HepG2 (cell line): ENCODE measurements around the gene EZH2. TPM values are rescaled to one million over a fixed set of nuclear protein-coding genes. Genes with fewer than 3 reads are reported as not detected.

Experiments used
- ATAC-seq: fragments of 200-7000 bp; cut with Tn5 transposase; 3 replicates; pipeline ENCODE4 v1.9.1; 2020; ENCODE audit warnings: mild to moderate bottlenecking, moderate library complexity
- BruUV-seq: library from RNA; stranded (reverse); fragments of 400-500 nt; replicated peaks from 2 replicates; lab custom pipeline; 2021; lab: Mats Ljungman, UMichigan
- CTCF ChIA-PET: fragments of 300-600 bp; formaldehyde crosslinking; extraction: SDS; loops from one replicate; lab custom pipeline; 2021; ENCODE audit warnings: low total read pairs, inconsistent platforms, low intra/inter-chr PET ratio; lab: Yijun Ruan, JAX
- POLR2A ChIA-PET: fragments of 350-600 bp; sonication (Branson Sonifier 250); formaldehyde crosslinking; loops from one replicate; lab custom pipeline; 2020; ENCODE audit warnings: antibody characterized with exemption, inconsistent platforms; lab: Yijun Ruan, JAX
- DNase-seq: peaks from one replicate; pipeline ENCODE4 v3.0.0-alpha.2; 2015; ENCODE audit warnings: low spot score
- FAIRE-seq: peaks from 3 replicates; lab custom pipeline; 2011; peaks lifted over from hg19 to GRCh38; lab: Jason Lieb, UNC
- H2AFZ ChIP-seq: one replicate; pipeline ENCODE4 v1.6.1; 2011; ENCODE audit warnings: low read length, inconsistent platforms
- H3K27ac ChIP-seq: fragments of 300-600 bp; 3 replicates; pipeline ENCODE4 v1.8.0; 2011; ENCODE audit warnings: mixed run types, mild to moderate bottlenecking, mixed read lengths, low read length, inconsistent platforms; ENCODE audit not compliant: insufficient read depth; ENCODE audit errors: extremely low read length
- H3K27me3 ChIP-seq, 2 experiments: fragments of 200-600 bp in 1 of 2; 2 replicates in 1 of 2; 3 replicates in 1 of 2; pipeline versions ENCODE4 v1.6.0 to v1.8.0; 2011; ENCODE audit warnings: low read length in 2 of 2, mild to moderate bottlenecking in 2 of 2, moderate library complexity in 2 of 2, inconsistent platforms in 1 of 2; ENCODE audit not compliant: insufficient read depth in 2 of 2, control insufficient read depth in 1 of 2
- H3K36me3 ChIP-seq, 2 experiments: fragments of 200-600 bp in 1 of 2; replicated peaks in 1 of 2; 2 replicates in 1 of 2; 3 replicates in 1 of 2; pipeline versions ENCODE4 v1.5.1 to v1.8.0; 2011; ENCODE audit warnings: low read length in 2 of 2, inconsistent platforms in 1 of 2; ENCODE audit not compliant: insufficient read depth in 2 of 2, control insufficient read depth in 1 of 2
- H3K4me1 ChIP-seq: 2 replicates; pipeline ENCODE4 v1.5.1; 2012; ENCODE audit warnings: low read length, inconsistent platforms; ENCODE audit not compliant: insufficient read depth
- H3K4me2 ChIP-seq: 2 replicates; pipeline ENCODE4 v1.6.0; 2011; ENCODE audit warnings: low read depth, low read length, inconsistent platforms
- H3K4me3 ChIP-seq, 3 experiments: fragments of 200-600 bp in 1 of 3; sonication (generic), shearing (Covaris generic) in 1 of 3; replicated peaks in 1 of 3; 2 replicates each; pipeline ENCODE4 v1.5.1; 2011 to 2016; ENCODE audit warnings: low read length in 3 of 3, inconsistent platforms in 2 of 3, low read depth in 2 of 3, mild to moderate bottlenecking in 2 of 3, control low read depth in 1 of 3, mixed read lengths in 1 of 3; ENCODE audit not compliant: insufficient read depth in 1 of 3
- H3K79me2 ChIP-seq: one replicate; pipeline ENCODE4 v1.6.1; 2011; ENCODE audit warnings: low read length, inconsistent platforms; ENCODE audit not compliant: insufficient read depth
- H3K9ac ChIP-seq: 2 replicates; pipeline ENCODE4 v1.6.0; 2011; ENCODE audit warnings: mild to moderate bottlenecking, low read depth, low read length, inconsistent platforms; ENCODE audit not compliant: insufficient read depth
- H3K9me3 ChIP-seq: 2 replicates; pipeline ENCODE4 v1.5.1; 2012; ENCODE audit warnings: mild to moderate bottlenecking, low read length
- H4K20me1 ChIP-seq: 2 replicates; pipeline ENCODE4 v1.6.0; 2011; ENCODE audit warnings: inconsistent platforms, mild to moderate bottlenecking, low read length, moderate library complexity; ENCODE audit not compliant: insufficient read depth
- ASH2L ChIP-seq: fragments of 300-600, 200-600 bp; sonication (generic); IDR thresholded peaks from 2 replicates; pipeline ENCODE4 v1.7.0; 2017; ENCODE audit warnings: low read depth, mild to moderate bottlenecking, moderate library complexity, mixed read lengths, low read length; ENCODE audit not compliant: insufficient read length
- FOXP1 ChIP-seq, 2 experiments: fragments of 450-650 bp in 1 of 2; IDR thresholded peaks; 2 replicates each; pipeline ENCODE4 v1.6.1; 2017 to 2018; ENCODE audit warnings: antibody characterized with exemption in 1 of 2
- NONO ChIP-seq, 2 experiments: fragments of 450-650 bp in 1 of 2; sonication (generic) in 1 of 2; formaldehyde crosslinking in 1 of 2; IDR thresholded peaks in 1 of 2; conservative IDR thresholded peaks in 1 of 2; 2 replicates each; pipeline versions ENCODE4 v1.6.1 to v1.8.0; 2017 to 2022; ENCODE audit warnings: mild to moderate bottlenecking in 1 of 2, missing genetic modification reagents in 1 of 2, moderate library complexity in 1 of 2
- TBX3 ChIP-seq: fragments of 450-650 bp; IDR thresholded peaks from 2 replicates; pipeline ENCODE4 v1.6.1; 2017; ENCODE audit warnings: antibody characterized with exemption, mild to moderate bottlenecking, inconsistent platforms, borderline replicate concordance
- ZNF724P ChIP-seq: sonication (generic); formaldehyde crosslinking; IDR thresholded peaks from 2 replicates; pipeline ENCODE4 v1.8.0; 2022; ENCODE audit warnings: missing genetic modification reagents, borderline replicate concordance
- WGBS: methylation state at CpG from one replicate; pipeline ENCODE4 v1.1.6; 2017; ENCODE audit warnings: low lambda C conversion rate; 5-methylcytosine and 5-hydroxymethylcytosine counted together
- in situ Hi-C: cut with HindIII; loops from 2 replicates; pipeline ENCODE4 v1.10.0; 2017; ENCODE audit warnings: low pct_unique_long_range_greater_than_20kb; ENCODE audit not compliant: extremely low pct_ligation_motif_present
- intact Hi-C: fragments of 100-400 bp; cut with micrococcal nuclease; formaldehyde crosslinking; loops from one replicate; pipeline ENCODE4 v1.10.0; 2022; ENCODE audit not compliant: unreplicated experiment
- polyA plus RNA-seq, 8 experiments: library from polyadenylated mRNA; depleted of rRNA in 3 of 8; stranded (reverse) in 7 of 8; unstranded in 1 of 8; fragments of >200 nt; fragmentation: Illumina TruSeq in 4 of 8; extraction: Trizol in 4 of 8; gene quantifications; 2 replicates each; pipeline versions ENCODE4 v1.2.1 to v1.2.3, GENCODE V29; 2011 to 2016; ENCODE audit warnings: low read depth in 4 of 8, missing spikeins in 1 of 8, mixed read lengths in 1 of 8; ENCODE audit not compliant: insufficient read depth in 1 of 8
- total RNA-seq, 5 experiments: library from RNA; depleted of rRNA; stranded (reverse); fragments of >200 nt; fragmentation: Illumina TruSeq; extraction: Trizol; gene quantifications; 2 replicates each; pipeline ENCODE4 v1.2.3, GENCODE V29; 2016; ENCODE audit warnings: low read depth in 1 of 5

EZH2 gene
- total and polyA plus RNA-seq, 2 of the 13 experiments (the other 11 are each of a cell fraction or from before 2014, with no cell fraction given) = 26.0 to 34.3 TPM

DNA sequence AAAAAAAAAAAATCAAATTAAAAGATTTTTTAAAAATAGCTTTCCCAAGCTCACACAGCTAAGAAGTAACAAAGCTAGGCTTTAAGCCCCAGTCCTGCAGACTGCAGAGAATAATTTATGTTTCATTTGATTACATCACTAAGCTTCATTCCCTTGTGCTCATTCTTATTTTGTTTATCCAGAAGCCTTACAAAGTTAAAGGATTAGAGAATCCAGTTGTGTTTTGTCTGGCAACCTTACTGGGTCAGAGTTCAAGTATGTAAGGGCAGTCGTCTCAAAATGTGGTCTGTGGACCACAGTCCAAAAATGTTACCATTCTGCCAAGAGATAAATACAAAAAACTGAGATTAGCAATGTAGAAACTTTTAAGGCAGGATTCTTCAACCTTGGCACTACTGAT lies 32.1 kb upstream of the EZH2 start:
- whole genome bisulfite sequencing = 4% methylated on average over 1 of the region's 1 CpG
- Histone ChIP-seq H3K4me1 (no peaks in the 10 kb centered on the region), H3K27ac (no peak overlapping the region), H2AFZ (no peak overlapping the region), H3K27me3 (peaks cover 0 to 17% of the 10 kb centered on the region in 2 experiments; a peak in 1 of 5 replicates), H3K4me2 (no peak overlapping the region), H3K9me3 (no peaks in the 10 kb centered on the region), H3K9ac (no peak overlapping the region), H4K20me1 (no peaks in the 10 kb centered on the region), H3K79me2 (no peaks in the 10 kb centered on the region), H3K4me3 (no peak overlapping the region), H3K36me3 (no peaks in the 10 kb centered on the region)
- FAIRE-seq (no peak), ATAC-seq (no peak), DNase-seq (no peak)
- ChIA-PET CTCF (no interaction called here), POLR2A (no interaction called here)
- BruUV-seq = no TSS peak
- in situ Hi-C loops = no loop called here
- TF ChIP-seq NONO (IDR thresholded peaks at IDR 0.05) (no peak), NONO (CRISPR knock-in tag; conservative IDR thresholded peaks at IDR 0.05) (no peak), TBX3 (no peak)
- intact Hi-C loops = no loop called here

DNA sequence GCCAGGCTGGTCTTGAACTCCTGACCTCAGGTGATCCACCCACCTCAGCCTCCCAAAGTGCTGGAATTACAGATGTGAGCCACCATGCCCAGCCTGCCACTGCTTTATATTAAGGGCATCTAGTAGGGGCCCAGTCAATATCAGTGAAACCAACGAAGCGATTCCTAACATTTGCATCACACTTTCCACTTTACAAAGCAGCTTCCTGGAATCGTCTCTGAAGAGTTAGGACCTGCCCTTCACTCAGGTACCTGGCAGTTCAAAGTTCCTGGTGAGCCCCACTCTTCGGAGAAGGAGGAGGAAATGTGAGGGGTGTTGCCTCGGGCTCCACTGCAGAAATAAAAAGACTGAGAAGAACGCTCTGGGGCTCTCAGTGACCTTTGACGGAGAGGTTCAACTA lies 31.1 kb upstream of the EZH2 start:
- POLR2A ChIA-PET = no interaction called here
- in situ Hi-C loops = no loop called here

More for the DNA sequence above, 31.1 kb upstream of the EZH2 start:
- H3K9ac ChIP-seq = no peak overlapping the region
- H3K4me3 ChIP-seq = no peak overlapping the region
- no peak overlapping the region for H2AFZ ChIP-seq
- H4K20me1 ChIP-seq = no peaks in the 10 kb centered on the region
- FAIRE-seq (no peak), ATAC-seq (no peak)
- intact Hi-C loops = no loop called here
- TF ChIP-seq ZNF724P = no peak
- TF ChIP-seq FOXP1 (IDR thresholded peaks at IDR 0.05) = no peak
- no peak for TF ChIP-seq FOXP1 (CRISPR knock-in tag; IDR thresholded peaks at IDR 0.05)
- TF ChIP-seq ASH2L = no peak
- TF ChIP-seq, all 625 proteins: peak for 0
- Histone ChIP-seq H3K36me3 (no peaks in the 10 kb centered on the region), H3K4me2 (no peak overlapping the region), H3K4me1 (no peaks in the 10 kb centered on the region), H3K27ac (no peak overlapping the region), H3K79me2 (no peaks in the 10 kb centered on the region), H3K9me3 (no peaks in the 10 kb centered on the region), H3K27me3 (peaks cover 0 to 14% of the 10 kb centered on the region in 2 experiments; a peak in 2 of 5 replicates)
- WGBS = 31% methylated on average over 7 of the region's 7 CpGs
- DNase-seq = no peak
- no TSS peak for BruUV-seq
- CTCF ChIA-PET = no interaction called here
